Measurements from ENCODE around the gene SH3BP4.

Gene SH3BP4

DNA sequence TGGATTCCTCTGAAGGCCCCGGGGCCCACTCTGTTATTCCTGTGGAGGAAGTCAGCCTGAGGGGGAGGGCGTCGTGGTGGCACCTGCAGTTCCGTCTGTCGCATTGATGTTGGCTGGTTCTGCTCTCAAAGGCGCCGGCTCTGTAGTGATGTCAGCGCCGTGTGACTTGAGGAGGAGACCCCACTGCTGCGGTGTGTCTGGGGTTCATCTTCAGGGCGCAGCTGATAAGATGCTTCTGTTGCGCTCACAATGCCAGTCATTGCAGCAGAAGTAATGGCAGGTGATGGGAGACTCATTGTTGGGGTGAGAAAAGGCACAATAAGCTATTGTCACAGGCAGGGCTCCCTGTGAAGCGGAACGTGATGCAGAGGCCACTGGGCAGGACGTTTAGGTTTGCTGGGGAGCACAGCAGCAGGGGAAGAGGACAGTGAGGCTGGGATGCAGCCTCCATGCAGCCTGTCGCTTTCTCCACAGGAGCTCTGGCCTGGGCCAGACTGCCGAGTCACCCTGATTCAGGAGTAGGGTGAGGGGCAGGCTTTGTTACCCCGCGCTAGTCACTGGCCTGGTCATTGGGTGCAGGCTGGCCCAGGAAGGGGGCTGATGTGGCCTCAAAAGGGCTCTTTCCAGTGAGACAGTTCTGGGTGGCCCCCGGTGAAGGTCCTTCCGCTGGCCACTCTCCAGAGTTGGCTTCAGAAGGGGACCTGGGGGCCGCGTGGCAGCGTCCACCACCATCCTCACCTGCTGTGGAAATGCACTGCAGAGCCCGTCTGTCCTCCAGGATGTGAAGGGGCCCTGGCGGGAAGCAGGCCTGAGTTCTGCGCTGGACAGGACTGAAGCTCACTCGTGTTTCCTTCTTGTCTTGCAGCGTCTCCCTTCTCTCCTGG, 42.9 kb downstream of the SH3BP4 start:
- Histone ChIP-seq H2BK120ac (ENCODE audit: low read depth, low read length) (peak overlapping the region; percentile 24), H3K9ac (ENCODE audit: low read length) (no peak overlapping the region), H2AFZ (ENCODE audit: low read depth, low read length) (no peak overlapping the region), H2BK5ac (ENCODE audit: low read depth, low read length, poor library complexity, severe bottlenecking) (no peak overlapping the region), H3K4ac (ENCODE audit: low read depth in 1 of 2, low read length in 2 of 2) (peak overlapping the region; percentile 9 to 55), H3K23ac (ENCODE audit: low read length in 2 of 2) (peak overlapping the region in 1 of 2 experiments; percentile 46), H3K4me2 (ENCODE audit: low read length, poor library complexity, severe bottlenecking) (no peak overlapping the region), H4K8ac (ENCODE audit: low read length) (peak overlapping the region; percentile 55), H4K91ac (ENCODE audit: low read length) (peak overlapping the region; percentile 43), H3K79me1 (replicated peaks; ENCODE audit: low read length, poor library complexity, severe bottlenecking) (no peaks in the 10 kb centered on the region), H3K18ac (ENCODE audit: low read depth in 1 of 2, low read length in 2 of 2) (peak overlapping the region; percentile 40 to 87), H2AK5ac (ENCODE audit: low read length, severe bottlenecking) (peak overlapping the region; percentile 86), H3K27me3 (ENCODE audit: control insufficient read depth in 1 of 2, insufficient read depth in 1 of 2, low read length in 2 of 2) (no peaks in the 10 kb centered on the region), H3K9me3 (ENCODE audit: control insufficient read depth, low read length) (no peaks in the 10 kb centered on the region), H3K27ac (ENCODE audit: low read length, poor library complexity, severe bottlenecking) (peak overlapping the region; percentile 91), H3K4me1 (ENCODE audit: control insufficient read depth, insufficient read depth, low read depth, low read length) (peaks cover 58% of the 10 kb centered on the region), H3K36me3 (ENCODE audit: control insufficient read depth in 1 of 2, insufficient read depth in 2 of 2, low read depth in 1 of 2, low read length in 2 of 2) (peaks cover 39 to 63% of the 10 kb centered on the region in 2 experiments), H2BK15ac (ENCODE audit: low read depth, poor library complexity, severe bottlenecking) (peak overlapping the region; percentile 58), H3K4me3 (ENCODE audit: insufficient read depth in 1 of 2, low read depth in 1 of 2, low read length in 2 of 2) (no peak overlapping the region), H2BK12ac (ENCODE audit: low read length in 2 of 2) (peak overlapping the region; percentile 50 to 86), H3K14ac (ENCODE audit: low read length in 2 of 2) (peak overlapping the region in 1 of 2 experiments; percentile 50)
- no peak for DNase-seq
- 90% methylated on average over 29 of the region's 29 CpGs for WGBS

DNA sequence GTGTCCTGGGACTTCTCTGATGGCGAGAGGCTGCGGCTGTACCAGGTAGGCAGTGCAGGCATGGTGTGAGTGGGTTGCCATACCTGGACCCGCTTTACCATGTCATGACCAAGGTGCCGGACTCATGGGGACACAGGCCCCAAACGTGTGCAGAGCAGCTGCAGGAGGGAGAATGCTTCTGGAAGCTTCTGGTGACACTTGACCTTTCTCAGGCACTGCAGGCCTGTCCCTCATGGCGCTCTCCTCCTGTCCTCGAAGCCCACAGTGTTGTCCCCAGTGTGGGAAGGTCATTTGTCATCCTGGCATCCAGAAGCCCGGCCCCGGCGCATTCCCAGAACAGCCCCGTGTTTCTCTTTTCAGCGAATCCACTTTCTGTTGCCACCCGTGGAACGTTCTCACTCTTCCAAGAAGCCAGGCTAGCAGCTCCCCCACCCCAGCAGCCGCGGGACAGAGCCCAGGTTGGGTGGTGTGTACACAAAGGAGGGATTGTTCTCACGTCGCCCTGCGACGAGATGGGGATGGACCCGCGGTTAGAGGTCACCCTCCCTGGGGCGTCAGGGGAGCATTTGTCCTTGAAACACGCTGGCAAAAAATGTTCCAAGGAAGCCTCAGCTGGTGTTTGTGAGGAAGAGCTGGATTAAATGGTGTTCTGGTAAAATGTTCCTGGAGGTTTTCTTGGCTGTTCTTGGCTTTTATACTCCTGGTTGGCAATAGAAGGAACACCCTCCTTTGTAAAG, 43.7 kb downstream of the SH3BP4 start:
- no peak for DNase-seq
- peak overlapping the region in 1 of 2 experiments; percentile 46 for H3K23ac ChIP-seq (ENCODE audit: low read length in 2 of 2)
- H4K91ac ChIP-seq (ENCODE audit: low read length): peak overlapping the region; percentile 48
- WGBS: 68% methylated on average over 24 of the region's 24 CpGs
- no peak overlapping the region for H2AFZ ChIP-seq (ENCODE audit: low read depth, low read length)
- peak overlapping the region; percentile 55 to 60 for H3K4ac ChIP-seq (ENCODE audit: low read depth in 1 of 2, low read length in 2 of 2)
- H3K4me2 ChIP-seq (ENCODE audit: low read length, poor library complexity, severe bottlenecking): no peak overlapping the region
- peaks cover 66% of the 10 kb centered on the region for H3K4me1 ChIP-seq (ENCODE audit: control insufficient read depth, insufficient read depth, low read depth, low read length)
- peak overlapping the region; percentile 40 to 87 for H3K18ac ChIP-seq (ENCODE audit: low read depth in 1 of 2, low read length in 2 of 2)
- peak overlapping the region; percentile 83 for H2BK5ac ChIP-seq (ENCODE audit: low read depth, low read length, poor library complexity, severe bottlenecking)
- no peaks in the 10 kb centered on the region for H3K9me3 ChIP-seq (ENCODE audit: control insufficient read depth, low read length)
- peak overlapping the region; percentile 55 for H4K8ac ChIP-seq (ENCODE audit: low read length)
- H3K27me3 ChIP-seq (ENCODE audit: control insufficient read depth in 1 of 2, insufficient read depth in 1 of 2, low read length in 2 of 2): no peaks in the 10 kb centered on the region
- H3K14ac ChIP-seq (ENCODE audit: low read length in 2 of 2): peak overlapping the region in 1 of 2 experiments; percentile 50
- H2BK15ac ChIP-seq (ENCODE audit: low read depth, poor library complexity, severe bottlenecking): no peak overlapping the region
- peak overlapping the region; percentile 91 for H3K27ac ChIP-seq (ENCODE audit: low read length, poor library complexity, severe bottlenecking)
- H3K9ac ChIP-seq (ENCODE audit: low read length): no peak overlapping the region
- H3K79me1 ChIP-seq (replicated peaks; ENCODE audit: low read length, poor library complexity, severe bottlenecking): no peaks in the 10 kb centered on the region
- no peak overlapping the region for H3K4me3 ChIP-seq (ENCODE audit: insufficient read depth in 1 of 2, low read depth in 1 of 2, low read length in 2 of 2)
- H2AK5ac ChIP-seq (ENCODE audit: low read length, severe bottlenecking): peak overlapping the region; percentile 86
- peak overlapping the region; percentile 75 for H2BK120ac ChIP-seq (ENCODE audit: low read depth, low read length)
- H3K36me3 ChIP-seq (ENCODE audit: control insufficient read depth in 1 of 2, insufficient read depth in 2 of 2, low read depth in 1 of 2, low read length in 2 of 2): peaks cover 46 to 66% of the 10 kb centered on the region in 2 experiments
- H2BK12ac ChIP-seq (ENCODE audit: low read length in 2 of 2): peak overlapping the region; percentile 60 to 86

DNA sequence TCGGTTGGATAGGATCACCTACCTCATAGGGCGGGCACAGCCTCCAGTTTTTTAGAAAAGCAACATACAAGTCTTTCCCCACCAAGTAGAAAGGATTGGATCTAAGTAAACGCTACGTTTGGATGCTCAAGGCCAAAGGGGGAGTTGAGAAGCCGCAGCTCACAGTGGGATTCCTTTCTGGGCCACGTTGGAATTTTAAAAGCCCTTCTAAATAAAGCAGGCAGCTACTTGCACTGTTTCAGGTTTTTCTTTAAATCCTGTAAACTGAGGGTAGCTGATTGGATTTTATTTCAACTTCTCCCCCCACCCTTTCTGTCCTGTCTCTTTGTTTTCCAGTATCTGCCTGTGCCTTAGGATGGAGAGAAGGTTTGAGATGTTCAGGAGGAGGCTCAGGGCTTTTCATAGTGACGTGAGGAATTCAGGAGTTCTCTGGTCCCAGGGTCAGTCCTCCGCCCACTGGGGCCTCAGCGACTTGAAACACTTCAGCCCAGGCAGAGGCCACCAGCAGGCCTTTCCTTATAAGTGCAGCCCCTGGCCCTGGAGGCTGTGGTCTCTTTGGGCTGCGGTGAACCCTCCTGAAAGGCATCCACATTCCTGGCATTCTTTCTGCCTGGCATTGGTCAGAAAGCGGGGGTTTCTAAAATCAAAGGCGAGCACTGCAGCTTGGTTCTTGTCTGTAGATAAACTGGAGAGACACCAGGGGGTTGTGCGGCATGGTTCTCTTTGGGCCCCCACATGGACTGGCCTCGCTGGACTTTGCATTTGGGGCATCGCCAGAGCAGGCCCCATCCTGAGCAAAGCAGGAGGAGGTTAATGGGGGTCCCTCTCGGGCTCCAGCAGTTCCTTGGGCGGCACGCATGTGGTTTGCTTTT, 44.5 kb downstream of the SH3BP4 start:
- Histone ChIP-seq H3K14ac (ENCODE audit: low read length in 2 of 2) (no peak overlapping the region), H3K4me3 (ENCODE audit: insufficient read depth in 1 of 2, low read depth in 1 of 2, low read length in 2 of 2) (no peak overlapping the region), H3K36me3 (ENCODE audit: control insufficient read depth in 1 of 2, insufficient read depth in 2 of 2, low read depth in 1 of 2, low read length in 2 of 2) (peaks cover 53 to 70% of the 10 kb centered on the region in 2 experiments), H4K8ac (ENCODE audit: low read length) (peak overlapping the region; percentile 95), H3K18ac (ENCODE audit: low read depth in 1 of 2, low read length in 2 of 2) (peak overlapping the region; percentile 77 to 80), H3K9ac (ENCODE audit: low read length) (no peak overlapping the region), H2AFZ (ENCODE audit: low read depth, low read length) (no peak overlapping the region), H2BK15ac (ENCODE audit: low read depth, poor library complexity, severe bottlenecking) (peak overlapping the region; percentile 70), H3K79me1 (replicated peaks; ENCODE audit: low read length, poor library complexity, severe bottlenecking) (no peaks in the 10 kb centered on the region), H3K9me3 (ENCODE audit: control insufficient read depth, low read length) (no peaks in the 10 kb centered on the region), H2BK5ac (ENCODE audit: low read depth, low read length, poor library complexity, severe bottlenecking) (peak overlapping the region; percentile 83), H2BK12ac (ENCODE audit: low read length in 2 of 2) (peak overlapping the region in 1 of 2 experiments; percentile 38), H3K4me1 (ENCODE audit: control insufficient read depth, insufficient read depth, low read depth, low read length) (peaks cover 67% of the 10 kb centered on the region), H3K4ac (ENCODE audit: low read depth in 1 of 2, low read length in 2 of 2) (peak overlapping the region; percentile 49 to 63), H4K91ac (ENCODE audit: low read length) (no peak overlapping the region), H2AK5ac (ENCODE audit: low read length, severe bottlenecking) (peak overlapping the region; percentile 86), H3K27me3 (ENCODE audit: control insufficient read depth in 1 of 2, insufficient read depth in 1 of 2, low read length in 2 of 2) (no peaks in the 10 kb centered on the region), H3K23ac (ENCODE audit: low read length in 2 of 2) (no peak overlapping the region), H3K4me2 (ENCODE audit: low read length, poor library complexity, severe bottlenecking) (peak overlapping the region; percentile 38), H2BK120ac (ENCODE audit: low read depth, low read length) (peak overlapping the region; percentile 75), H3K27ac (ENCODE audit: low read length, poor library complexity, severe bottlenecking) (peak overlapping the region; percentile 91)
- 39% methylated on average over 17 of the region's 18 CpGs for WGBS
- DNase-seq: peak; percentile 83

Measured in mesenchymal stem cell (in vitro differentiated cells and primary cell).